Endothelial cell of umbilical vein (primary cell): ENCODE results near the gene PI4KA. TPM values are rescaled to one million over a fixed set of nuclear protein-coding genes. Genes with fewer than 3 reads are reported as not detected.
A peak's percentile ranks its signal among the peaks of the same experiment; 100 is the strongest.

ENCODE experiments used
- BruUV-seq: library from RNA; stranded (reverse); fragments of 400-500 nt; replicated peaks from 2 replicates; lab custom pipeline; 2021; lab: Mats Ljungman, UMichigan
- CTCF ChIA-PET: fragments of 300-600, 350-600 bp; sonication (Branson Sonifier 250); formaldehyde crosslinking; loops from one replicate; lab custom pipeline; 2021; ENCODE audit warnings: antibody characterized with exemption, inconsistent platforms; lab: Charles Lee
- POLR2A ChIA-PET: fragments of 300-600, 350-600 bp; sonication (Branson Sonifier 250); formaldehyde crosslinking; loops from one replicate; lab custom pipeline; 2021; ENCODE audit warnings: antibody characterized with exemption, inconsistent platforms; lab: Charles Lee
- DNase-seq: peaks from one replicate; pipeline ENCODE4 v3.0.0-alpha.2; 2011; ENCODE audit warnings: low read depth, low spot score
- FAIRE-seq: peaks from 2 replicates; lab custom pipeline; 2011; peaks lifted over from hg19 to GRCh38; lab: Jason Lieb, UNC
- H2AFZ ChIP-seq: 2 replicates; pipeline ENCODE4 v1.6.0; 2012; ENCODE audit warnings: low read depth, low read length, control low read depth, inconsistent platforms
- H3K27ac ChIP-seq: 2 replicates; pipeline ENCODE4 v1.5.1; 2011; ENCODE audit warnings: low read depth, mild to moderate bottlenecking, control low read depth, low read length, moderate library complexity; ENCODE audit not compliant: insufficient read depth
- H3K27me3 ChIP-seq, 2 experiments: 2 replicates each; pipeline versions ENCODE4 v1.6.0 to v1.6.1; 2011; ENCODE audit warnings: low read length in 2 of 2, mixed read lengths in 1 of 2; ENCODE audit not compliant: control insufficient read depth in 2 of 2, insufficient read depth in 2 of 2
- H3K36me3 ChIP-seq, 2 experiments: 2 replicates in 1 of 2; 3 replicates in 1 of 2; pipeline ENCODE4 v1.5.1; 2011; ENCODE audit warnings: low read length in 2 of 2, mild to moderate bottlenecking in 1 of 2, moderate library complexity in 1 of 2; ENCODE audit not compliant: control insufficient read depth in 2 of 2, insufficient read depth in 2 of 2; ENCODE audit errors: extremely low read depth in 1 of 2
- H3K4me1 ChIP-seq: 3 replicates; pipeline ENCODE4 v1.5.1; 2011; ENCODE audit warnings: mild to moderate bottlenecking, low read length; ENCODE audit not compliant: control insufficient read depth, insufficient read depth; ENCODE audit errors: extremely low read depth
- H3K4me2 ChIP-seq: 2 replicates; pipeline ENCODE4 v1.6.1; 2011; ENCODE audit warnings: low read length, control low read depth, mixed read lengths; ENCODE audit not compliant: insufficient read depth
- H3K4me3 ChIP-seq, 3 experiments: fragments of 200-600 bp in 1 of 3; sonication (generic), shearing (Covaris generic) in 1 of 3; replicated peaks in 1 of 3; 2 replicates each; pipeline ENCODE4 v1.5.1; 2011 to 2016; ENCODE audit warnings: control low read depth in 3 of 3, low read length in 3 of 3, mild to moderate bottlenecking in 2 of 3, inconsistent platforms in 1 of 3, low read depth in 1 of 3, moderate library complexity in 1 of 3; ENCODE audit not compliant: insufficient read depth in 1 of 3
- H3K79me2 ChIP-seq: 2 replicates; pipeline ENCODE4 v1.6.0; 2012; ENCODE audit warnings: low read length, inconsistent platforms; ENCODE audit not compliant: control insufficient read depth, insufficient read depth
- H3K9ac ChIP-seq: replicated peaks from 2 replicates; pipeline ENCODE3; 2011; ENCODE audit warnings: low read length, control low read depth; ENCODE audit not compliant: insufficient read depth; ENCODE audit errors: extremely low read depth
- H3K9me1 ChIP-seq: replicated peaks from 3 replicates; pipeline ENCODE4 v1.6.0; 2011; ENCODE audit warnings: mild to moderate bottlenecking, low read length; ENCODE audit not compliant: control insufficient read depth, insufficient read depth; ENCODE audit errors: extremely low read depth
- H3K9me3 ChIP-seq: replicated peaks from 2 replicates; pipeline ENCODE4 v1.5.1; 2012; ENCODE audit warnings: low read length, inconsistent platforms; ENCODE audit not compliant: control insufficient read depth, insufficient read depth
- H4K20me1 ChIP-seq: replicated peaks from 2 replicates; pipeline ENCODE3; 2011; ENCODE audit warnings: mild to moderate bottlenecking, low read length; ENCODE audit not compliant: control insufficient read depth, insufficient read depth; ENCODE audit errors: extremely low read depth
- EZH2 ChIP-seq: IDR thresholded peaks from 2 replicates; pipeline ENCODE4 v1.6.1; 2012; ENCODE audit warnings: borderline replicate concordance, low read depth, mild to moderate bottlenecking, moderate library complexity, low read length, inconsistent platforms; ENCODE audit not compliant: severe bottlenecking
- FOS ChIP-seq: IDR thresholded peaks from 2 replicates; pipeline ENCODE4 v1.6.1; 2011; ENCODE audit warnings: mild to moderate bottlenecking, low read length, moderate library complexity, borderline replicate concordance; ENCODE audit not compliant: insufficient read depth
- POLR2A ChIP-seq: IDR thresholded peaks from 2 replicates; pipeline ENCODE4 v1.6.1; 2012; ENCODE audit warnings: low read depth, mild to moderate bottlenecking, control low read depth, low read length
- POLR2AphosphoS5 ChIP-seq: IDR thresholded peaks from 2 replicates; pipeline ENCODE4 v1.6.1; 2012; ENCODE audit warnings: low read depth, mild to moderate bottlenecking, control low read depth, low read length, moderate library complexity; ENCODE audit not compliant: insufficient read depth
- dilution Hi-C: fragments of 300-500 bp; cut with MboI; formaldehyde crosslinking; loops from one replicate; pipeline ENCODE4 v1.15.0; 2019; ENCODE audit warnings: low sequenced_read_pairs; ENCODE audit not compliant: extremely low pct_ligation_motif_present
- intact Hi-C: fragments of 100-400 bp; cut with micrococcal nuclease; formaldehyde crosslinking; loops from one replicate; pipeline ENCODE4 v1.10.0; 2022
- polyA plus RNA-seq, 4 experiments: library from polyadenylated mRNA; depleted of rRNA in 3 of 4; stranded (reverse) in 3 of 4; unstranded in 1 of 4; fragments of >200 nt; gene quantifications; 2 replicates each; pipeline versions ENCODE4 v1.2.1 to v1.2.3, GENCODE V29; 2011 to 2012; ENCODE audit warnings: missing spikeins in 1 of 4
- total RNA-seq: library from RNA; stranded (reverse); gene quantifications from 2 replicates; pipeline ENCODE4 v1.2.3, GENCODE V29; 2021
- TF ChIP-seq, protein P1 (sequence below), 2 donors: IDR thresholded peaks; 1 replicate in 1 of 2; 2 replicates in 1 of 2; pipeline ENCODE4 v1.5.1; 2011; ENCODE audit warnings: low read length in 2 of 2, mild to moderate bottlenecking in 2 of 2, moderate library complexity in 2 of 2, control low read depth in 1 of 2, inconsistent platforms in 1 of 2, low read depth in 1 of 2; ENCODE audit not compliant: insufficient read depth in 1 of 2; ENCODE audit errors: extremely low read depth in 1 of 2

Gene PI4KA
- total and polyA plus RNA-seq, 2 donors (not counting 3 experiments of a cell fraction or from before 2014, with no cell fraction given), result 28.9 to 56.4 TPM

DNA sequence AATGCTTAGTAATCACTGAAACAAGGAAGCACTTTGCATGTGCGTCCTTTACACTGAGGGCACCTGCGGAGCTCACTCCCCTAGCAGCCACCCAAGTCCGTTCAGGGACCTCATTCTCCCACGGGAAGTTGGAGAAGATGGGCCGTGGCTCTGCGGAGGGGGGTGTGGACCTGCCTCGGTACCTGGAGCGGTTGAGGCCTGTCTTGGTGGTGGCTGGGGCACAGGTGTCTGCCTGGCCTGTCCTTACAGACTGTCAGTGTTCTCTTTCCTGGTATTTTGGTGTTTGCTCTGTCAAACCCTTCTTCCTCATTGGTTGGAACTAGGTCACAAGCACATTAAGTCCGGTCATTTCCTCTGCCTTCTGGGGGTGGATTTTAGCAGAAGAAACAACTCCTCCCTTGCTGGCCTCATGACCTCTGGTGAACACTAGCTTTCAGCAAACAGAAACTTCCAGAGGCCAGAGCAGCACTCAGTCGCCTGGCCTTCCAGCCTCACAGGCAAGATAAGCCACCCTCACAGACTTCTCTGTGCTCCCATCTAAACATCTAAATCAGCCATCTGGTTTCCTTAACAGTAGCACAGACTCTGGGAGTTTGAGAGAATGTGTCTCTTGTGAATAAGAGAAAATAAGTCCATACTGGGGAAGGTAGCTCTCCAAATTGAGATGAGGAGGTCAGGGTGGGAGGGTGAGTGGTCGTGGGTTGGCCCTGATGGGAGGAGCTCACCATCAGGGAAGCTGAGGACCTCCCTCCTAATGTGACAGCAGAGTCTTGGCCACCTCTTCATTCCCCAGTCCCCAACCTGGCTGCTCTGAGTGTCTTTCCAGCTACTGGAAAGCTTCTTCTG lies 8.8 kb upstream of the PI4KA start:
- Histone ChIP-seq H3K4me2 (no peak overlapping the region), H3K79me2 (peaks cover 1% of the 10 kb centered on the region), H3K9ac (no peak overlapping the region), H3K27me3 (no peaks in the 10 kb centered on the region), H4K20me1 (no peaks in the 10 kb centered on the region), H2AFZ (peak overlapping the region; percentile 0), H3K4me1 (peaks cover 4% of the 10 kb centered on the region), H3K9me3 (no peaks in the 10 kb centered on the region), H3K4me3 (no peak overlapping the region), H3K9me1 (no peaks in the 10 kb centered on the region), H3K36me3 (peaks cover 3 to 10% of the 10 kb centered on the region in 2 experiments), H3K27ac (no peak overlapping the region)
- ChIA-PET POLR2A (no interaction called here), CTCF (interaction anchor here (1.7 to 2.7 kb wide), 2 partner anchors 18 to 63 kb away, joined by 4 to 14 read pairs; no protein-coding TSS in a partner anchor)
- intact Hi-C loops, result no loop called here
- TF ChIP-seq POLR2AphosphoS5, result no peak
- no peak for TF ChIP-seq POLR2A
- TF ChIP-seq, protein P1, sequence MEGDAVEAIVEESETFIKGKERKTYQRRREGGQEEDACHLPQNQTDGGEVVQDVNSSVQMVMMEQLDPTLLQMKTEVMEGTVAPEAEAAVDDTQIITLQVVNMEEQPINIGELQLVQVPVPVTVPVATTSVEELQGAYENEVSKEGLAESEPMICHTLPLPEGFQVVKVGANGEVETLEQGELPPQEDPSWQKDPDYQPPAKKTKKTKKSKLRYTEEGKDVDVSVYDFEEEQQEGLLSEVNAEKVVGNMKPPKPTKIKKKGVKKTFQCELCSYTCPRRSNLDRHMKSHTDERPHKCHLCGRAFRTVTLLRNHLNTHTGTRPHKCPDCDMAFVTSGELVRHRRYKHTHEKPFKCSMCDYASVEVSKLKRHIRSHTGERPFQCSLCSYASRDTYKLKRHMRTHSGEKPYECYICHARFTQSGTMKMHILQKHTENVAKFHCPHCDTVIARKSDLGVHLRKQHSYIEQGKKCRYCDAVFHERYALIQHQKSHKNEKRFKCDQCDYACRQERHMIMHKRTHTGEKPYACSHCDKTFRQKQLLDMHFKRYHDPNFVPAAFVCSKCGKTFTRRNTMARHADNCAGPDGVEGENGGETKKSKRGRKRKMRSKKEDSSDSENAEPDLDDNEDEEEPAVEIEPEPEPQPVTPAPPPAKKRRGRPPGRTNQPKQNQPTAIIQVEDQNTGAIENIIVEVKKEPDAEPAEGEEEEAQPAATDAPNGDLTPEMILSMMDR (IDR thresholded peaks at IDR 0.05; ENCODE audit: extremely low read depth in 1 of 2, insufficient read depth in 1 of 2, low read depth in 1 of 2, low read length in 2 of 2), result no peak
- TF ChIP-seq EZH2, result no peak
- TF ChIP-seq FOS, result no peak
- FAIRE-seq, result peak; percentile 52
- dilution Hi-C loops, result no loop called here
- DNase-seq, result peak; percentile 49
- no TSS peak for BruUV-seq
